K562 (cell line): ENCODE measurements around the gene SHISA4. TPM values are rescaled to one million over a fixed set of nuclear protein-coding genes. Genes with fewer than 3 reads are reported as not detected.
A peak's percentile ranks its signal among the peaks of the same experiment; 100 is the strongest.

Experiments
- ATAC-seq: fragments of 200-7000 bp; cut with Tn5 transposase; 3 replicates; pipeline ENCODE4 v1.9.1; 2020; ENCODE audit warnings: moderate library complexity
- BruUV-seq: library from RNA; stranded (reverse); fragments of 400-500 nt; replicated peaks from 2 replicates; lab custom pipeline; 2021; lab: Mats Ljungman, UMichigan
- CTCF ChIA-PET: fragments of 300-600 bp; formaldehyde crosslinking; extraction: SDS; loops from one replicate; lab custom pipeline; 2021; ENCODE audit warnings: low intra/inter-chr PET ratio; lab: Yijun Ruan, JAX
- POLR2A ChIA-PET: fragments of 300-600, 350-650 bp; sonication (Branson Sonifier 250); formaldehyde crosslinking; extraction: SDS; loops from one replicate; lab custom pipeline; 2021; ENCODE audit warnings: antibody characterized with exemption, inconsistent platforms; lab: Yijun Ruan, JAX
- DNase-seq, 4 experiments: peaks; one replicate each; pipeline versions ENCODE4 v3.0.0 to v3.0.0-alpha.2; 2011 to 2018; ENCODE audit warnings: low spot score in 3 of 4, mixed read lengths in 3 of 4; ENCODE audit errors: extremely low read depth in 1 of 4
- FAIRE-seq: peaks from 2 replicates; lab custom pipeline; 2011; peaks lifted over from hg19 to GRCh38; lab: Jason Lieb, UNC
- H2AFZ ChIP-seq: 2 replicates; pipeline ENCODE4 v1.6.0; 2011; ENCODE audit warnings: low read depth, low read length, control low read depth, inconsistent platforms
- H3K27ac ChIP-seq: fragments of 200-600 bp; 3 replicates; pipeline ENCODE4 v1.8.0; 2011; ENCODE audit warnings: low read depth, mild to moderate bottlenecking, control low read depth, inconsistent platforms, low read length, moderate library complexity, mixed read lengths; ENCODE audit errors: extremely low read depth
- H3K27me3 ChIP-seq, 2 experiments: fragments of 300-600 bp in 1 of 2; 2 replicates in 1 of 2; 3 replicates in 1 of 2; pipeline versions ENCODE4 v1.6.0 to v1.8.0; 2011; ENCODE audit warnings: inconsistent platforms in 2 of 2, low read length in 2 of 2, mild to moderate bottlenecking in 1 of 2, mixed read lengths in 1 of 2, moderate library complexity in 1 of 2; ENCODE audit not compliant: control insufficient read depth in 2 of 2, insufficient read depth in 2 of 2
- H3K36me3 ChIP-seq: fragments of 300-600 bp; 3 replicates; pipeline ENCODE4 v1.8.0; 2011; ENCODE audit warnings: mild to moderate bottlenecking, low read length, inconsistent platforms; ENCODE audit not compliant: control insufficient read depth, insufficient read depth
- H3K4me1 ChIP-seq, 2 experiments: fragments of 200-600 bp in 1 of 2; replicated peaks in 1 of 2; 2 replicates in 1 of 2; 3 replicates in 1 of 2; pipeline versions ENCODE4 v1.5.1 to v1.8.0; 2011; ENCODE audit warnings: inconsistent platforms in 2 of 2, low read length in 2 of 2, mild to moderate bottlenecking in 1 of 2, mixed read lengths in 1 of 2, moderate library complexity in 1 of 2; ENCODE audit not compliant: control insufficient read depth in 2 of 2, insufficient read depth in 2 of 2
- H3K4me2 ChIP-seq: 2 replicates; pipeline ENCODE4 v1.6.1; 2011; ENCODE audit warnings: low read length, control low read depth, inconsistent platforms, mixed read lengths; ENCODE audit not compliant: insufficient read depth
- H3K4me3 ChIP-seq: fragments of 200-600 bp; sonication (generic), shearing (Covaris generic); 2 replicates; pipeline ENCODE4 v1.5.1; 2016; ENCODE audit warnings: control low read depth, inconsistent platforms
- H3K79me2 ChIP-seq: fragments of 200-600 bp; 3 replicates; pipeline ENCODE4 v1.8.0; 2011; ENCODE audit warnings: low read length, inconsistent platforms; ENCODE audit not compliant: control insufficient read depth, insufficient read depth
- H3K9ac ChIP-seq, 2 experiments: 2 replicates each; pipeline versions ENCODE4 v1.6.0 to v1.6.1; 2011; ENCODE audit warnings: low read depth in 2 of 2, low read length in 2 of 2, control low read depth in 1 of 2, inconsistent platforms in 1 of 2, mild to moderate bottlenecking in 1 of 2, mixed read lengths in 1 of 2; ENCODE audit not compliant: insufficient read depth in 1 of 2
- H3K9me1 ChIP-seq: one replicate; pipeline ENCODE4 v1.6.0; 2011; ENCODE audit warnings: inconsistent platforms, mild to moderate bottlenecking, low read length, moderate library complexity; ENCODE audit not compliant: control insufficient read depth, insufficient read depth
- H3K9me3 ChIP-seq: replicated peaks from 2 replicates; pipeline ENCODE4 v1.5.1; 2011; ENCODE audit warnings: low read depth, low read length, inconsistent platforms; ENCODE audit not compliant: control insufficient read depth, insufficient read depth
- H4K20me1 ChIP-seq: replicated peaks from 2 replicates; pipeline ENCODE4 v1.6.1; 2011; ENCODE audit warnings: low read length, inconsistent platforms, mixed read lengths; ENCODE audit not compliant: control insufficient read depth, insufficient read depth
- CTBP1 ChIP-seq: fragments of 450-650 bp; IDR thresholded peaks from 2 replicates; pipeline ENCODE4 v1.6.1; 2016; ENCODE audit warnings: borderline replicate concordance
- EP300 ChIP-seq: IDR thresholded peaks from 2 replicates; pipeline ENCODE4 v1.6.1; 2012; ENCODE audit warnings: low read length, improper control_type of control experiment
- ETV6 ChIP-seq, 3 experiments: fragments of 150-350 bp in 1 of 3; sonication (generic) in 1 of 3; formaldehyde crosslinking in 1 of 3; IDR thresholded peaks; 2 replicates each; pipeline versions ENCODE4 v1.6.1 to v1.8.0; 2014 to 2022; ENCODE audit warnings: borderline replicate concordance in 2 of 3, low read depth in 2 of 3, antibody characterized with exemption in 1 of 3, low read length in 1 of 3, mild to moderate bottlenecking in 1 of 3, missing genetic modification reagents in 1 of 3
- FOXJ2 ChIP-seq: fragments of 200-800 bp; sonication (Bioruptor generic); IDR thresholded peaks from 2 replicates; pipeline ENCODE4 v1.6.1; 2016; ENCODE audit warnings: missing genetic modification characterization, missing compliant biosample characterization
- HDAC8 ChIP-seq: fragments of 450-650 bp; IDR thresholded peaks from 2 replicates; pipeline ENCODE4 v1.6.1; 2016; ENCODE audit warnings: mild to moderate bottlenecking, missing genetic modification characterization, moderate library complexity, missing compliant biosample characterization
- KAT2B ChIP-seq: IDR thresholded peaks from one replicate; pipeline ENCODE4 v1.6.1; 2012; ENCODE audit warnings: low read depth, mild to moderate bottlenecking, control low read depth, inconsistent platforms, low read length, moderate library complexity
- MAFF ChIP-seq: IDR thresholded peaks from 2 replicates; pipeline ENCODE4 v1.6.1; 2012; ENCODE audit warnings: low read length, improper control_type of control experiment
- MBD1 ChIP-seq: fragments of 250-450 bp; sonication (Bioruptor Pico); IDR thresholded peaks from 2 replicates; pipeline ENCODE4 v1.8.0; 2022; ENCODE audit warnings: inconsistent platforms
- MED1 ChIP-seq: sonication (generic); formaldehyde crosslinking; IDR thresholded peaks from 2 replicates; pipeline ENCODE4 v1.8.1; 2023; ENCODE audit warnings: missing genetic modification reagents, borderline replicate concordance
- MYBL2 ChIP-seq, 2 experiments: fragments of 450-650 bp in 1 of 2; sonication (generic) in 1 of 2; formaldehyde crosslinking in 1 of 2; IDR thresholded peaks; 2 replicates each; pipeline versions ENCODE4 v1.6.1 to v1.8.1; 2017 to 2022; ENCODE audit warnings: borderline replicate concordance in 1 of 2, inconsistent platforms in 1 of 2, low read depth in 1 of 2, mild to moderate bottlenecking in 1 of 2, missing genetic modification reagents in 1 of 2, moderate library complexity in 1 of 2
- RCOR1 ChIP-seq, 2 experiments: IDR thresholded peaks; 2 replicates each; pipeline ENCODE4 v1.6.1; 2012; ENCODE audit warnings: low read depth in 2 of 2, low read length in 2 of 2, borderline replicate concordance in 1 of 2, improper control_type of control experiment in 1 of 2
- RFX5 ChIP-seq: IDR thresholded peaks from 2 replicates; pipeline ENCODE4 v1.6.1; 2011; ENCODE audit warnings: low read depth, mild to moderate bottlenecking, improper control_type of control experiment, low read length
- SMARCC2 ChIP-seq: fragments of 450-650 bp; IDR thresholded peaks from 2 replicates; pipeline ENCODE4 v1.6.1; 2017; ENCODE audit warnings: antibody characterized with exemption, moderate library complexity, mild to moderate bottlenecking, low read depth
- TCF3 ChIP-seq: sonication (generic); formaldehyde crosslinking; IDR thresholded peaks from 2 replicates; pipeline ENCODE4 v1.4.0; 2020; ENCODE audit warnings: mild to moderate bottlenecking, missing genetic modification reagents
- ZNF175 ChIP-seq: fragments of 200-800 bp; sonication (Bioruptor generic); IDR thresholded peaks from 2 replicates; pipeline ENCODE4 v1.6.1; 2016; ENCODE audit warnings: low read depth, mild to moderate bottlenecking, missing genetic modification characterization, missing compliant biosample characterization
- ZNF3 ChIP-seq: fragments of 250-450 bp; sonication (Bioruptor Pico); IDR thresholded peaks from 2 replicates; pipeline ENCODE4 v1.5.0; 2021; ENCODE audit warnings: mild to moderate bottlenecking, moderate library complexity
- ZNF764 ChIP-seq: fragments of 250-450 bp; sonication (Bioruptor Pico); IDR thresholded peaks from 2 replicates; pipeline ENCODE4 v1.4.0; 2020; ENCODE audit warnings: low read depth, mild to moderate bottlenecking, moderate library complexity
- WGBS: fragments of 100-300 bp; shearing (Covaris generic); methylation state at CpG from one replicate; pipeline ENCODE4 v1.1.6; 2016; ENCODE audit warnings: low coverage, mixed read lengths; ENCODE audit not compliant: insufficient coverage; ENCODE audit errors: missing lambda C conversion rate; 5-methylcytosine and 5-hydroxymethylcytosine counted together
- in situ Hi-C: fragments of 300-500 bp; cut with MboI; formaldehyde crosslinking; loops from 4 replicates; pipeline ENCODE4 v1.15.0; 2018; ENCODE audit warnings: inconsistent platforms, mixed read lengths
- intact Hi-C: fragments of 100-400 bp; cut with micrococcal nuclease; formaldehyde crosslinking; loops from 2 replicates; pipeline ENCODE4 v1.14.2; 2022
- polyA plus RNA-seq, 8 experiments: library from polyadenylated mRNA; depleted of rRNA in 4 of 8; stranded (reverse) in 5 of 8; unstranded in 3 of 8; fragments of >200 nt; fragmentation: Nextera tagmentation in 2 of 8; fragmentation: Illumina TruSeq in 1 of 8; extraction: Ambion mirVana in 2 of 8; extraction: Trizol in 1 of 8; gene quantifications; 2 replicates each; pipeline versions ENCODE4 v1.2.1 to v1.2.3, GENCODE V29; 2011 to 2014; ENCODE audit warnings: inconsistent platforms in 1 of 8, missing spikeins in 1 of 8
- total RNA-seq, 7 experiments: library from RNA; depleted of rRNA in 6 of 7; stranded (reverse); fragments of >200 nt in 6 of 7; fragmentation: Illumina TruSeq in 2 of 7; extraction: Trizol in 2 of 7; gene quantifications; 2 replicates each; pipeline versions ENCODE4 v1.2.1 to v1.2.3, GENCODE V29; 2011 to 2021; ENCODE audit warnings: low replicate concordance in 1 of 7
- TF ChIP-seq, protein P1 (sequence below): fragments of 450-650 bp; IDR thresholded peaks from 2 replicates; pipeline ENCODE4 v1.6.1; 2016

Gene SHISA4
- total and polyA plus RNA-seq, 9 of the 15 experiments (the other 6 are each of a cell fraction or from before 2014, with no cell fraction given), result 0.15 to 0.95 (median 0.68) TPM; not detected in 2

- TF ChIP-seq HDAC8 (tag) (no peak), ZNF764 (CRISPR knock-in tag) (no peak), FOXJ2 (tag) (no peak), KAT2B (no peak), MYBL2 (IDR thresholded peaks at IDR 0.05; ENCODE audit: low read depth) (no peak), MYBL2 (CRISPR knock-in tag; IDR thresholded peaks at IDR 0.05; ENCODE audit: borderline replicate concordance) (no peak), MAFF (peak; percentile 96), SMARCC2 (peak; percentile 51; the same call in 1 of the 2 replicates), MBD1 (no peak), RFX5 (no peak)
Observed at GRCh38 chr1:201921952-201922558, 33.4 kb downstream of the SHISA4 start (continued).

GRCh38 chr1:201925301-201925567, 36.5 kb downstream of the SHISA4 start:
- Histone ChIP-seq H3K4me3 (no peak overlapping the region), H3K27me3 (no peaks in the 10 kb centered on the region), H3K4me2 (no peak overlapping the region), H3K27ac (0 out of 3 replicates have a peak overlapping the region, but pooled peaks have one; percentile 41), H2AFZ (no peak overlapping the region), H3K79me2 (no peaks in the 10 kb centered on the region), H3K9me3 (no peaks in the 10 kb centered on the region), H3K4me1 (peaks cover 20 to 32% of the 10 kb centered on the region in 2 experiments), H3K36me3 (no peaks in the 10 kb centered on the region), H3K9ac (no peak overlapping the region), H4K20me1 (no peaks in the 10 kb centered on the region), H3K9me1 (no peaks in the 10 kb centered on the region)
- ATAC-seq, result peak; percentile 56
- ChIA-PET CTCF (no interaction called here), POLR2A (interaction anchor here (0.6 to 1.3 kb wide), 5 partner anchors 9 to 878 kb away, joined by 3 to 5 read pairs (median 3); partner anchors contain the start of genes LMOD1 and TIMM17A)
- no TSS peak for BruUV-seq
- WGBS, result 7% methylated on average over 2 of the region's 2 CpGs
- in situ Hi-C loops (no loop called here), intact Hi-C loops (no loop called here)
- DNase-seq, result peak in 1 of 4 experiments; percentile 56
- FAIRE-seq, result no peak
- TF ChIP-seq CTBP1 (peak; percentile 92), RCOR1 (IDR thresholded peaks at IDR 0.05; ENCODE audit: borderline replicate concordance in 1 of 2, low read depth in 2 of 2, low read length in 2 of 2) (peak in 1 of 2 experiments; percentile 63; a peak in 1 of 4 replicates), TCF3 (CRISPR knock-in tag) (0 out of 2 replicates have a peak, but pooled peaks have one; percentile 21), MED1 (CRISPR knock-in tag) (no peak), EP300 (peak; percentile 41; the same call in 1 of the 2 replicates), FOXJ2 (tag) (no peak), ZNF3 (no peak), ZNF175 (CRISPR knock-in tag) (0 out of 2 replicates have a peak, but pooled peaks have one; percentile 47), ETV6 (IDR thresholded peaks at IDR 0.05; ENCODE audit: borderline replicate concordance in 1 of 2, low read depth in 2 of 2, low read length in 1 of 2) (0 out of 4 replicates have a peak, but pooled peaks of 1 of the 2 experiments have one; percentile 21), ETV6 (CRISPR knock-in tag; IDR thresholded peaks at IDR 0.05; ENCODE audit: borderline replicate concordance) (no peak)
- TF ChIP-seq, protein P1, sequence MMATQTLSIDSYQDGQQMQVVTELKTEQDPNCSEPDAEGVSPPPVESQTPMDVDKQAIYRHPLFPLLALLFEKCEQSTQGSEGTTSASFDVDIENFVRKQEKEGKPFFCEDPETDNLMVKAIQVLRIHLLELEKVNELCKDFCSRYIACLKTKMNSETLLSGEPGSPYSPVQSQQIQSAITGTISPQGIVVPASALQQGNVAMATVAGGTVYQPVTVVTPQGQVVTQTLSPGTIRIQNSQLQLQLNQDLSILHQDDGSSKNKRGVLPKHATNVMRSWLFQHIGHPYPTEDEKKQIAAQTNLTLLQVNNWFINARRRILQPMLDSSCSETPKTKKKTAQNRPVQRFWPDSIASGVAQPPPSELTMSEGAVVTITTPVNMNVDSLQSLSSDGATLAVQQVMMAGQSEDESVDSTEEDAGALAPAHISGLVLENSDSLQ, result peak; percentile 94
